ENCODE measurements around the gene HIP1.
"Not testable (repeated sequence)": the region's sequence is repeated elsewhere in the genome, so short reads cannot be mapped to it uniquely, and the experiment has no call there.

HIP1 gene

GRCh38 chr7:75485355-75485978 lies 253.3 kb downstream of the HIP1 start:
- not testable (repeated sequence) for DNase-seq
